GM12892 (cell line): ENCODE results near the gene TNFRSF6B.
"Not testable (repeated sequence)": the region's sequence is repeated elsewhere in the genome, so short reads cannot be mapped to it uniquely, and the experiment has no call there.

Experiments
- POLR2A ChIP-seq: IDR thresholded peaks from 2 replicates; pipeline ENCODE4 v1.6.1; 2011; ENCODE audit warnings: low read depth, low read length, control low read depth
- POLR2AphosphoS5 ChIP-seq: IDR thresholded peaks from 2 replicates; pipeline ENCODE4 v1.6.1; 2011; ENCODE audit warnings: low read depth, low read length, control low read depth
- TAF1 ChIP-seq: IDR thresholded peaks from 2 replicates; pipeline ENCODE4 v1.6.1; 2011; ENCODE audit warnings: low read depth, mild to moderate bottlenecking, control low read depth, low read length, borderline replicate concordance

DNA sequence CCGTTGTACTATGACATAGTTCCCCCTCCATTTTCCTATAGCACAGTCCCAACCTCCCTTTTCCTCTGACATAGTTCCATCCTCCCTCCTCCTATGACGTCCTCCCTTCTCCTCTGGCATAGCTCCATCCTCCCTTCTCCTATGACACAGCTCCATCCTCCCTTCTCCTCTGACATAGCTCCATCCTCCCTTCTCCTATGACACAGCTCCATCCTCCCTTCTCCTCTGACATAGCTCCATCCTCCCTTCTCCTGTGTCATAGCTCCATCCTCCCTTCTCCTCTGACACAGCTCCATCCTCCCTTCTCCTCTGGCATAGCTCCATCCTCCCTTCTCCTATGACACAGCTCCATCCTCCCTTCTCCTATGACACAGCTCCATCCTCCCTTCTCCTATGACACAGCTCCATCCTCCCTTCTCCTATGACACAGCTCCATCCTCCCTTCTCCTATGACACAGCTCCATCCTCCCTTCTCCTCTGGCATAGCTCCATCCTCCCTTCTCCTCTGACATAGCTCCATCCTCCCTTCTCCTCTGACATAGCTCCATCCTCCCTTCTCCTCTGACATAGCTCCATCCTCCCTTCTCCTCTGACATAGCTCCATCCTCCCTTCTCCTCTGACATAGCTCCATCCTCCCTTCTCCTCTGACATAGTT, 26.6 kb downstream of the TNFRSF6B start:
- not testable (repeated sequence) for TF ChIP-seq TAF1, POLR2AphosphoS5, POLR2A
